SK-N-SH (cell line): Measurements from ENCODE around the gene SPA17. TPM values are rescaled to one million over a fixed set of nuclear protein-coding genes. Genes with fewer than 3 reads are reported as not detected.

Experiments
- CTCF ChIA-PET: fragments of 300-600, 350-600 bp; formaldehyde crosslinking; extraction: SDS; loops from one replicate; lab custom pipeline; 2021; lab: Yijun Ruan, JAX
- POLR2A ChIA-PET: fragments of 350-600 bp; sonication (Branson Sonifier 250); formaldehyde crosslinking; extraction: SDS; loops from one replicate; lab custom pipeline; 2020; ENCODE audit warnings: antibody characterized with exemption, inconsistent platforms; lab: Yijun Ruan, JAX
- DNase-seq: peaks from one replicate; pipeline ENCODE4 v3.0.0; 2012
- H2AFZ ChIP-seq: fragments of 200-600 bp; sonication (generic); 2 replicates; pipeline ENCODE4 v1.8.1; 2016; ENCODE audit warnings: antibody characterized with exemption, mild to moderate bottlenecking, low read depth
- H3F3A ChIP-seq: fragments of 200-600 bp; sonication (generic); replicated peaks from 2 replicates; pipeline ENCODE3; 2016; ENCODE audit warnings: antibody characterized with exemption, mild to moderate bottlenecking; ENCODE audit not compliant: insufficient read depth
- H3K27ac ChIP-seq, 2 experiments: fragments of 200-500 bp in 1 of 2; fragments of 200-600 bp in 1 of 2; sonication (Bioruptor generic) in 1 of 2; sonication (generic), shearing (Covaris generic) in 1 of 2; 2 replicates each; pipeline versions ENCODE4 v1.5.1 to v1.6.1; 2014 to 2016; ENCODE audit warnings: low read depth in 2 of 2, inconsistent platforms in 1 of 2, low read length in 1 of 2, mild to moderate bottlenecking in 1 of 2, mixed read lengths in 1 of 2
- H3K27me3 ChIP-seq: fragments of 200-600 bp; sonication (generic), shearing (Covaris generic); 2 replicates; pipeline ENCODE4 v1.6.1; 2016; ENCODE audit warnings: mixed run types; ENCODE audit not compliant: insufficient read depth
- H3K36me3 ChIP-seq, 2 experiments: fragments of 200-500 bp in 1 of 2; fragments of 200-600 bp in 1 of 2; sonication (Bioruptor generic) in 1 of 2; sonication (generic) in 1 of 2; replicated peaks in 1 of 2; 2 replicates each; pipeline versions ENCODE3 to v1.5.1; 2014 to 2016; ENCODE audit warnings: low read length in 1 of 2, mild to moderate bottlenecking in 1 of 2; ENCODE audit not compliant: insufficient read depth in 2 of 2, control insufficient read depth in 1 of 2
- H3K4me1 ChIP-seq, 2 experiments: fragments of 200-500 bp in 1 of 2; fragments of 200-600 bp in 1 of 2; sonication (Bioruptor generic) in 1 of 2; sonication (generic), shearing (Covaris generic) in 1 of 2; 2 replicates each; pipeline versions ENCODE4 v1.5.1 to v1.6.1; 2014 to 2016; ENCODE audit warnings: low read depth in 1 of 2, low read length in 1 of 2, mixed run types in 1 of 2; ENCODE audit not compliant: insufficient read depth in 2 of 2, control insufficient read depth in 1 of 2
- H3K4me2 ChIP-seq: fragments of 200-600 bp; sonication (generic), shearing (Covaris generic); 2 replicates; pipeline ENCODE4 v1.6.1; 2017; ENCODE audit warnings: mixed run types
- H3K4me3 ChIP-seq, 2 experiments: fragments of 200-500 bp in 1 of 2; fragments of 200-600 bp in 1 of 2; sonication (Bioruptor generic) in 1 of 2; sonication (generic), shearing (Covaris generic) in 1 of 2; 2 replicates each; pipeline versions ENCODE4 v1.5.1 to v1.8.1; 2014 to 2016; ENCODE audit warnings: low read depth in 2 of 2, inconsistent platforms in 1 of 2, low read length in 1 of 2, mild to moderate bottlenecking in 1 of 2, mixed read lengths in 1 of 2, moderate library complexity in 1 of 2
- H3K79me2 ChIP-seq: fragments of 200-600 bp; sonication (generic); 2 replicates; pipeline ENCODE4 v1.8.1; 2017; ENCODE audit warnings: mild to moderate bottlenecking; ENCODE audit not compliant: insufficient read depth
- H3K9ac ChIP-seq: fragments of 200-600 bp; sonication (generic); 2 replicates; pipeline ENCODE4 v1.6.1; 2017; ENCODE audit warnings: mixed run types
- H3K9me2 ChIP-seq: fragments of 200-600 bp; sonication (generic); 2 replicates; pipeline ENCODE4 v1.6.1; 2017; ENCODE audit warnings: mixed run types
- H3K9me3 ChIP-seq: fragments of 200-600 bp; sonication (generic); 2 replicates; pipeline ENCODE4 v1.6.1; 2017; ENCODE audit warnings: mixed run types, mild to moderate bottlenecking, moderate library complexity
- H4K20me1 ChIP-seq: fragments of 200-600 bp; sonication (generic); 2 replicates; pipeline ENCODE4 v1.6.1; 2017; ENCODE audit warnings: mild to moderate bottlenecking, mixed run types; ENCODE audit not compliant: insufficient read depth
- CHD2 ChIP-seq: fragments of 150-350 bp; IDR thresholded peaks from 2 replicates; pipeline ENCODE4 v1.6.1; 2018; ENCODE audit warnings: low read length; ENCODE audit not compliant: partially characterized antibody
- ELF1 ChIP-seq: IDR thresholded peaks from 2 replicates; pipeline ENCODE4 v1.4.0; 2012
- EP300 ChIP-seq, 2 experiments: IDR thresholded peaks; 2 replicates each; pipeline versions ENCODE4 v1.4.0 to v1.6.1; 2012; ENCODE audit warnings: borderline replicate concordance in 1 of 2, low read depth in 1 of 2, low read length in 1 of 2
- FOXM1 ChIP-seq: IDR thresholded peaks from 2 replicates; pipeline ENCODE4 v1.4.0; 2012; ENCODE audit warnings: low read depth, mild to moderate bottlenecking
- GABPA ChIP-seq: IDR thresholded peaks from 2 replicates; pipeline ENCODE4 v1.4.0; 2012; ENCODE audit warnings: low read depth, mild to moderate bottlenecking
- IRF3 ChIP-seq: fragments of 150-350 bp; IDR thresholded peaks from 2 replicates; pipeline ENCODE4 v1.6.1; 2016; ENCODE audit warnings: mild to moderate bottlenecking, low read depth, low read length
- JUND ChIP-seq: IDR thresholded peaks from 2 replicates; pipeline ENCODE4 v1.4.0; 2012
- NFIC ChIP-seq: IDR thresholded peaks from 2 replicates; pipeline ENCODE4 v1.4.0; 2012; ENCODE audit warnings: borderline replicate concordance
- NRF1 ChIP-seq: IDR thresholded peaks from 2 replicates; pipeline ENCODE4 v1.6.1; 2012; ENCODE audit warnings: low read depth, mild to moderate bottlenecking, low read length
- PBX3 ChIP-seq: IDR thresholded peaks from 2 replicates; pipeline ENCODE4; 2012
- RAD21 ChIP-seq: IDR thresholded peaks from 2 replicates; pipeline ENCODE4 v1.6.1; 2012; ENCODE audit warnings: mild to moderate bottlenecking, low read length
- RFX5 ChIP-seq: IDR thresholded peaks from 2 replicates; pipeline ENCODE4 v1.6.1; 2012; ENCODE audit warnings: mild to moderate bottlenecking, improper control_type of control experiment, low read length
- RXRA ChIP-seq: IDR thresholded peaks from 2 replicates; pipeline ENCODE4 v1.4.0; 2012; ENCODE audit warnings: low read depth, mild to moderate bottlenecking, borderline replicate concordance
- TAF1 ChIP-seq: IDR thresholded peaks from 2 replicates; pipeline ENCODE4 v1.6.1; 2012; ENCODE audit warnings: low read depth, mild to moderate bottlenecking, low read length, moderate library complexity, borderline replicate concordance
- TEAD4 ChIP-seq: IDR thresholded peaks from 2 replicates; pipeline ENCODE4 v1.4.0; 2012; ENCODE audit warnings: mild to moderate bottlenecking, borderline replicate concordance; ENCODE audit not compliant: insufficient read depth
- YY1 ChIP-seq: IDR thresholded peaks from 2 replicates; pipeline ENCODE4 v1.4.0; 2012; ENCODE audit warnings: low read depth, mild to moderate bottlenecking
- WGBS: methylation state at CpG from one replicate; pipeline ENCODE4 v1.1.6; 2017; ENCODE audit warnings: low lambda C conversion rate; 5-methylcytosine and 5-hydroxymethylcytosine counted together
- polyA plus RNA-seq, 3 experiments: library from polyadenylated mRNA; depleted of rRNA; stranded (reverse); fragments of >200 nt; gene quantifications; 2 replicates each; pipeline ENCODE4 v1.2.3, GENCODE V29; 2012
- TF ChIP-seq, protein P1 (sequence below): fragments of 150-350 bp; IDR thresholded peaks from 2 replicates; pipeline ENCODE4 v1.6.1; 2017; ENCODE audit warnings: antibody characterized with exemption, low read length, low read depth, borderline replicate concordance
- TF ChIP-seq, protein P2 (sequence below): fragments of 200-600 bp; sonication (generic); IDR thresholded peaks from 2 replicates; pipeline ENCODE4 v1.6.1; 2017; ENCODE audit warnings: antibody characterized with exemption, mild to moderate bottlenecking, moderate library complexity
- TF ChIP-seq, protein P3 (sequence below): IDR thresholded peaks from 2 replicates; pipeline ENCODE4 v1.4.0; 2012; ENCODE audit warnings: low read depth, borderline replicate concordance
- TF ChIP-seq, protein P4 (sequence below): IDR thresholded peaks from 2 replicates; pipeline ENCODE4 v1.4.0; 2012; ENCODE audit warnings: low read depth

Gene SPA17
- polyA plus RNA-seq, 1 of the 3 experiments (the other 2 are of a cell fraction) = 7.7 TPM

- Histone ChIP-seq H3K9me3 (peaks cover 19% of the 10 kb centered on the region), H3K36me3 (peaks cover 0 to 23% of the 10 kb centered on the region in 2 experiments), H3K4me1 (no peaks in the 10 kb centered on the region), H3K27ac (no peak overlapping the region), H2AFZ (no peak overlapping the region), H3K4me3 (no peak overlapping the region), H3K9me2 (no peaks in the 10 kb centered on the region), H3F3A (peaks cover 3% of the 10 kb centered on the region), H3K27me3 (no peaks in the 10 kb centered on the region), H3K9ac (no peak overlapping the region), H3K79me2 (no peaks in the 10 kb centered on the region), H4K20me1 (no peaks in the 10 kb centered on the region)
- CTCF ChIA-PET = no interaction called here
- no peak for DNase-seq
- WGBS = 76% methylated on average over 2 of the region's 2 CpGs
- POLR2A ChIA-PET = no interaction called here
- TF ChIP-seq, protein P1, sequence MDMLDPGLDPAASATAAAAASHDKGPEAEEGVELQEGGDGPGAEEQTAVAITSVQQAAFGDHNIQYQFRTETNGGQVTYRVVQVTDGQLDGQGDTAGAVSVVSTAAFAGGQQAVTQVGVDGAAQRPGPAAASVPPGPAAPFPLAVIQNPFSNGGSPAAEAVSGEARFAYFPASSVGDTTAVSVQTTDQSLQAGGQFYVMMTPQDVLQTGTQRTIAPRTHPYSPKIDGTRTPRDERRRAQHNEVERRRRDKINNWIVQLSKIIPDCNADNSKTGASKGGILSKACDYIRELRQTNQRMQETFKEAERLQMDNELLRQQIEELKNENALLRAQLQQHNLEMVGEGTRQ = no peak
- TF ChIP-seq, protein P2, sequence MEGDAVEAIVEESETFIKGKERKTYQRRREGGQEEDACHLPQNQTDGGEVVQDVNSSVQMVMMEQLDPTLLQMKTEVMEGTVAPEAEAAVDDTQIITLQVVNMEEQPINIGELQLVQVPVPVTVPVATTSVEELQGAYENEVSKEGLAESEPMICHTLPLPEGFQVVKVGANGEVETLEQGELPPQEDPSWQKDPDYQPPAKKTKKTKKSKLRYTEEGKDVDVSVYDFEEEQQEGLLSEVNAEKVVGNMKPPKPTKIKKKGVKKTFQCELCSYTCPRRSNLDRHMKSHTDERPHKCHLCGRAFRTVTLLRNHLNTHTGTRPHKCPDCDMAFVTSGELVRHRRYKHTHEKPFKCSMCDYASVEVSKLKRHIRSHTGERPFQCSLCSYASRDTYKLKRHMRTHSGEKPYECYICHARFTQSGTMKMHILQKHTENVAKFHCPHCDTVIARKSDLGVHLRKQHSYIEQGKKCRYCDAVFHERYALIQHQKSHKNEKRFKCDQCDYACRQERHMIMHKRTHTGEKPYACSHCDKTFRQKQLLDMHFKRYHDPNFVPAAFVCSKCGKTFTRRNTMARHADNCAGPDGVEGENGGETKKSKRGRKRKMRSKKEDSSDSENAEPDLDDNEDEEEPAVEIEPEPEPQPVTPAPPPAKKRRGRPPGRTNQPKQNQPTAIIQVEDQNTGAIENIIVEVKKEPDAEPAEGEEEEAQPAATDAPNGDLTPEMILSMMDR = no peak
- TF ChIP-seq TEAD4 = no peak
- TF ChIP-seq JUND = no peak
- TF ChIP-seq PBX3 = no peak
- TF ChIP-seq RAD21 = no peak
- no peak for TF ChIP-seq GABPA
- TF ChIP-seq, all 33 proteins: peak for 0
- H3K4me2 ChIP-seq = no peak overlapping the region
Observed at GRCh38 chr11:124681421-124681820, 7.7 kb downstream of the SPA17 start.

DNA sequence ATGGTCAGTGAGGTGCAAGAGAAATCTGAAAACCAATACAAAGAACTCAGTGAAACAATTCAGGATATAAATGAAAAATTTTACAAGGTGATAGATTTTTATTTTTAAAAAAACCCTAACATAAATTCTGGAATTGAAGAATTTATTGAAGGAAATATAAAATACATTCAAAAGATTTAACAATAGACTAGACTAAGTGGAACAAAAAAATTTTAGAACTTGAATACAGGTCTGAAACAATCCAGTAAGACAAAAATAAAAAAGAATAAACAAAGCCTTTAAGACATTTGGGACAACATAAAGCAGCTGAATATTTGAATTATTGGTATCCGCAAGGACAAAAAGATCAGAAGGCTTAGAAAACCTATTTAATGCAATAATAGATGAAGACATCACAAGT, 8.7 kb downstream of the SPA17 start:
- Histone ChIP-seq H3K4me2 (no peak overlapping the region), H3K4me3 (no peak overlapping the region), H3K27me3 (no peaks in the 10 kb centered on the region), H4K20me1 (no peaks in the 10 kb centered on the region), H3K79me2 (no peaks in the 10 kb centered on the region), H3K36me3 (peaks cover 0 to 21% of the 10 kb centered on the region in 2 experiments), H3K9me3 (peaks cover 22% of the 10 kb centered on the region), H3K9ac (no peak overlapping the region), H2AFZ (no peak overlapping the region), H3K9me2 (no peaks in the 10 kb centered on the region), H3K4me1 (no peaks in the 10 kb centered on the region), H3K27ac (no peak overlapping the region), H3F3A (peaks cover 3% of the 10 kb centered on the region)
- TF ChIP-seq, protein P3, sequence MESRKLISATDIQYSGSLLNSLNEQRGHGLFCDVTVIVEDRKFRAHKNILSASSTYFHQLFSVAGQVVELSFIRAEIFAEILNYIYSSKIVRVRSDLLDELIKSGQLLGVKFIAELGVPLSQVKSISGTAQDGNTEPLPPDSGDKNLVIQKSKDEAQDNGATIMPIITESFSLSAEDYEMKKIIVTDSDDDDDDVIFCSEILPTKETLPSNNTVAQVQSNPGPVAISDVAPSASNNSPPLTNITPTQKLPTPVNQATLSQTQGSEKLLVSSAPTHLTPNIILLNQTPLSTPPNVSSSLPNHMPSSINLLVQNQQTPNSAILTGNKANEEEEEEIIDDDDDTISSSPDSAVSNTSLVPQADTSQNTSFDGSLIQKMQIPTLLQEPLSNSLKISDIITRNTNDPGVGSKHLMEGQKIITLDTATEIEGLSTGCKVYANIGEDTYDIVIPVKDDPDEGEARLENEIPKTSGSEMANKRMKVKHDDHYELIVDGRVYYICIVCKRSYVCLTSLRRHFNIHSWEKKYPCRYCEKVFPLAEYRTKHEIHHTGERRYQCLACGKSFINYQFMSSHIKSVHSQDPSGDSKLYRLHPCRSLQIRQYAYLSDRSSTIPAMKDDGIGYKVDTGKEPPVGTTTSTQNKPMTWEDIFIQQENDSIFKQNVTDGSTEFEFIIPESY = no peak
- TF ChIP-seq EP300 (IDR thresholded peaks at IDR 0.05; ENCODE audit: borderline replicate concordance in 1 of 2, low read depth in 1 of 2, low read length in 1 of 2) = no peak
- no peak for TF ChIP-seq ELF1
- TF ChIP-seq NRF1 = no peak
- no peak for TF ChIP-seq RXRA
- no peak for TF ChIP-seq NFIC
- TF ChIP-seq FOXM1 = no peak
- no peak for TF ChIP-seq IRF3
- no peak for TF ChIP-seq JUND
- TF ChIP-seq, protein P1 = no peak
- TF ChIP-seq YY1 = no peak
- no peak for TF ChIP-seq RFX5
- no peak for TF ChIP-seq TAF1
- TF ChIP-seq, protein P4, sequence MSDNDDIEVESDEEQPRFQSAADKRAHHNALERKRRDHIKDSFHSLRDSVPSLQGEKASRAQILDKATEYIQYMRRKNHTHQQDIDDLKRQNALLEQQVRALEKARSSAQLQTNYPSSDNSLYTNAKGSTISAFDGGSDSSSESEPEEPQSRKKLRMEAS = no peak
- TF ChIP-seq RAD21 = no peak
- TF ChIP-seq CHD2 = no peak
- CTCF ChIA-PET = no interaction called here
- 94% methylated on average over 1 of the region's 1 CpG for WGBS
- POLR2A ChIA-PET = no interaction called here
- no peak for DNase-seq
